Measurements from ENCODE around the gene MT1B. TPM values are rescaled to one million over a fixed set of nuclear protein-coding genes. Genes with fewer than 3 reads are reported as not detected.

Gene MT1B
- total RNA-seq, 2 donors from 2014 or later, result not detected

GRCh38 chr16:56639045-56639444 is 12.6 kb upstream of the MT1B start:
- Histone ChIP-seq H3K36me3 (no peaks in the 10 kb centered on the region), H3K27ac (peak overlapping the region in 1 of 2 donors; percentile 83), H3K4me3 (no peak overlapping the region), H3K4me1 (ENCODE audit: control insufficient read depth in 1 of 2, low read depth in 2 of 2) (peaks cover 8 to 43% of the 10 kb centered on the region in 2 donors), H3K9me3 (no peaks in the 10 kb centered on the region), H3K27me3 (replicated peaks; ENCODE audit: insufficient read depth) (no peaks in the 10 kb centered on the region)
- TF ChIP-seq CTCF (IDR thresholded peaks at IDR 0.05), result no peak
- no peak for DNase-seq (ENCODE audit: low spot score)
- ATAC-seq (ENCODE audit: insufficient number of reproducible peaks, low FRiP score, low read depth), result no peak

GRCh38 chr16:56640076-56640475 is 11.6 kb upstream of the MT1B start:
- Histone ChIP-seq H3K36me3 (no peaks in the 10 kb centered on the region), H3K4me3 (no peak overlapping the region), H3K27me3 (replicated peaks; ENCODE audit: insufficient read depth) (no peaks in the 10 kb centered on the region), H3K9me3 (no peaks in the 10 kb centered on the region), H3K27ac (no peak overlapping the region), H3K4me1 (ENCODE audit: control insufficient read depth in 1 of 2, low read depth in 2 of 2) (peaks cover 7 to 34% of the 10 kb centered on the region in 2 donors)
- no peak for TF ChIP-seq CTCF (IDR thresholded peaks at IDR 0.05)
- DNase-seq (ENCODE audit: low spot score), result no peak
- ATAC-seq (ENCODE audit: insufficient number of reproducible peaks, low FRiP score, low read depth), result no peak

GRCh38 chr16:56641166-56641565 is 10.5 kb upstream of the MT1B start:
- H3K27me3 ChIP-seq (replicated peaks; ENCODE audit: insufficient read depth), result no peaks in the 10 kb centered on the region

GRCh38 chr16:56643080-56643778 is 8.5 kb upstream of the MT1B start:
- DNase-seq (ENCODE audit: low spot score), result peak; percentile 60
- TF ChIP-seq CTCF (IDR thresholded peaks at IDR 0.05), result peak; percentile 37
- Histone ChIP-seq H3K36me3 (no peaks in the 10 kb centered on the region), H3K4me1 (ENCODE audit: control insufficient read depth in 1 of 2, low read depth in 2 of 2) (peaks cover 4 to 25% of the 10 kb centered on the region in 2 donors), H3K27me3 (replicated peaks; ENCODE audit: insufficient read depth) (no peaks in the 10 kb centered on the region), H3K4me3 (peak overlapping the region; percentile 67), H3K27ac (peak overlapping the region; percentile 55 to 58), H3K9me3 (no peaks in the 10 kb centered on the region)
- ATAC-seq (ENCODE audit: insufficient number of reproducible peaks, low FRiP score, low read depth), result peak; percentile 17

More at GRCh38 chr16:56641166-56641565, 10.5 kb upstream of the MT1B start:
- no peak for ATAC-seq (ENCODE audit: insufficient number of reproducible peaks, low FRiP score, low read depth)
- no peak overlapping the region for H3K4me3 ChIP-seq
- no peaks in the 10 kb centered on the region for H3K9me3 ChIP-seq
- no peak overlapping the region for H3K27ac ChIP-seq
- no peak for DNase-seq (ENCODE audit: low spot score)
- no peaks in the 10 kb centered on the region for H3K36me3 ChIP-seq
- peaks cover 4 to 26% of the 10 kb centered on the region in 2 donors for H3K4me1 ChIP-seq (ENCODE audit: control insufficient read depth in 1 of 2, low read depth in 2 of 2)
- no peak for TF ChIP-seq CTCF (IDR thresholded peaks at IDR 0.05)

- Histone ChIP-seq H3K9me3 (no peaks in the 10 kb centered on the region), H3K4me3 (peak overlapping the region; percentile 67), H3K36me3 (no peaks in the 10 kb centered on the region), H3K27me3 (replicated peaks; ENCODE audit: insufficient read depth) (no peaks in the 10 kb centered on the region), H3K27ac (peak overlapping the region in 1 of 2 donors; percentile 55), H3K4me1 (ENCODE audit: control insufficient read depth in 1 of 2, low read depth in 2 of 2) (peaks cover 4 to 19% of the 10 kb centered on the region in 2 donors)
- no peak for TF ChIP-seq CTCF (IDR thresholded peaks at IDR 0.05)
- ATAC-seq (ENCODE audit: insufficient number of reproducible peaks, low FRiP score, low read depth), result no peak
- DNase-seq (ENCODE audit: low spot score), result no peak
Observed at GRCh38 chr16:56643833-56644232, 7.9 kb upstream of the MT1B start.

Measured in thoracic aorta (tissue), 2 donors.